NCI-H2029 (cell line): Measurements from ENCODE around the gene GNAS-AS1.

ENCODE experiments used
- DNase-seq: peaks from one replicate; lab custom pipeline; 2025; lab: John Stamatoyannopoulos, UW

GNAS-AS1 gene

DNA sequence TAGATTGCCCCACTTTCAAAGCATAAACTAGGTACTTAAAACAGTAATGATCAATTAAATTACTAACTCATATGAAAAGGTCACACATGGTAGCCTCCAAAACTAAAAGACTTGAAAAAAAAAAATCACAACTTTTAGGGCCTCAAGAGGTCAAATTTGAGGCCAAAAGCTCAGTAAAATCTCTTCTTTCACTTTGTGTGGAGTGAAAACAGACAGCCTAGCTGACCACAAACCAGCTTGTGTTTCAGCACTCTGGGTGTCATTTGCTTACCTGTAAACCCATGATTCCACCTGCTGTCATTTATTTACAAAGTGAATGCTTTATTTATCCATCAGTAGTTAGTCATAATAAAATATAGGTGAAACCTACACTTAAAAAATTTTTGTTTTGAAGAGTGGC, 35.8 kb upstream of the GNAS-AS1 start:
- DNase-seq = no peak

GRCh38 chr20:58884966-58885365, 34.3 kb upstream of the GNAS-AS1 start:
- DNase-seq = no peak

- no peak for DNase-seq
Measured at GRCh38 chr20:58883241-58883691, 32.6 kb upstream of the GNAS-AS1 start.

GRCh38 chr20:58882704-58883089, 32.0 kb upstream of the GNAS-AS1 start:
- no peak for DNase-seq

- DNase-seq = no peak
Measured at GRCh38 chr20:58880994-58881752, 30.5 kb upstream of the GNAS-AS1 start.

DNA sequence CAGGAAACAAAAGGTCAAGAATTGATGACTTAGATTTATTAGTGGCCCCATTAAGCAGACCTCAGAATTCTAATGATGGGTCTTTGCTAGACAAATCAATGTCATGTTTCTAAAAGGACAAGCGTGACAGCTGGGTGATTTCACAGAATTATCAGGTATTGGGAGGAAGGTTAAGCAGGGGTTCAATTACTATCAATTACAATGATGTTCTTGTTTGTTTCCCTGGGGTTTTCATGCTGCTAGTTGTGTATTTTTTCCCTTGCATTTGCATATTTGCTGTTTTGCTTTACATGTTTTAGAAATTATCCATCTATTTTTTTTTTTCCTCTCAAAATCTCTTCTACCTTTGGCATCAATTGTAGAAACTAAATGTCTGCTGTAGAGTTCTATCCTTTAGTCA, 29.7 kb upstream of the GNAS-AS1 start:
- no peak for DNase-seq

- DNase-seq = no peak
Measured at GRCh38 chr20:58878399-58878798, 27.7 kb upstream of the GNAS-AS1 start.

DNA sequence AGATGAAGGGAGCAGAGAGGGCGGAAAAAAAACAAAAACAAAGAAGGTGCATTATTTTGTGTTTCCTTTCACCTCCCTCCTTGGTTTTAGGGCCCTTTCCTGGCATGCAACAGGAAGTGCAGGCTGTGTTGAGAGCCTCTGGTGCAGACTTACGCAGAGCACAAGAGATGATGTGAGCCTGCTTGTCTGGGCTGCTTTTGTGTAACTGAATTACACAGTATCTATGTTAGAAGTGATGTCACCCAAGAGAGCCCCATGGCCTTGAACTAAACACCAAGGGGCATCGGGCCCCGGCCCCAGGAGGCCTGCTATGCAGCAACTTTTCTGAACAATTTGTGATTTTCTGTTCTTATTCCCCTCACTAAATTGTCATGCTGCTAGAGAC, 27.3 kb upstream of the GNAS-AS1 start:
- DNase-seq = no peak

- no peak for DNase-seq
Measured at GRCh38 chr20:58877050-58877975, 26.6 kb upstream of the GNAS-AS1 start.

DNA sequence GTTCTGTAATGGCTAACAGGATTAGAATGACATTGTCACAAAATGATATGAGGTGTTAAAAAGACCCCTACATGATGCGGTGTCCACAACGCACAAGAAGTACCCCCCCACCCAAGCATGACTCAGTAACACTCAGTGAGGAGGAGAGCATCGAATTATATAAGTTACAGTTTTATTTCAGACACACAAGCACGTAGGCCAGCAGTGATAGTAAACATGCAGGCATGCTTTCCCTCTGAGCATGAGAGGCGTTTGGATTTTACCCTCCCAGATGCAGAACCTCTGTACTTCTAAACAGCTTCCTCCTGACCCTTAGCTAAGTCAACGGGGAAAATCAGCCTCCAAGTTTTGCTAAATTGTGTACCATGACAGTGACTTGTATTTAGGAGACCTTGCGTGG, 25.7 kb upstream of the GNAS-AS1 start:
- DNase-seq = no peak

GRCh38 chr20:58875541-58876134, 24.9 kb upstream of the GNAS-AS1 start:
- DNase-seq = no peak

- no peak for DNase-seq
Measured at GRCh38 chr20:58875111-58875510, 24.4 kb upstream of the GNAS-AS1 start.

- no peak for DNase-seq
Measured at GRCh38 chr20:58874469-58874868, 23.8 kb upstream of the GNAS-AS1 start.

- DNase-seq = no peak
Measured at GRCh38 chr20:58871533-58872102, 20.9 kb upstream of the GNAS-AS1 start.

GRCh38 chr20:58870293-58871014, 19.8 kb upstream of the GNAS-AS1 start:
- DNase-seq = peak; percentile 44

DNA sequence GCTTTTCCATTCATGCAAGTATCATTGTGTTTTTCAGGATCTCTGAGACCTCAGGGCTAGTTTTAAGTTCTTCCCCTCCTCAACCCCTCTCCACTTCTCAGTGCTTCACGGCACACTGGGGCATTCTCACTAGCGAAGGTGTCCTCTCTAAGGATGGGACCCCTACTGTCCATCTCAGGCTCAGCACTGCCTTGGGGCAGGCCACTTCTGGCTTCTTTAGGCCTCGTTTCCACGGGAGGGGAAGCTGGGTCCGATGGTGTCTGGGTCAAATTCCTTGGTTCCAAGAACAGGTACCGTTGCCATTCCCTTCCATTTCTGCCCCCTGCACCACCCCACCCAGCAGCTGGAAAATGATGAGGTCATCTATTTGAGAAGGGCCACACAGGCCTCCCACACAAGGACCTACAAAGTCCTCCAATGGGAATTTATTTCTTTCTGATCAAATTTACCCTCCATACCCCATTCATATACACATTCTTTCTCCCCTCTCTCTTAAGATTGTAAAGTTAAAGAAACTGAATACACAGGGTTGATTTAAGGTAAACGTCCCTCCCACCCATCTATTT, 19.0 kb upstream of the GNAS-AS1 start:
- no peak for DNase-seq

GRCh38 chr20:58868795-58869194, 18.1 kb upstream of the GNAS-AS1 start:
- DNase-seq = no peak

DNA sequence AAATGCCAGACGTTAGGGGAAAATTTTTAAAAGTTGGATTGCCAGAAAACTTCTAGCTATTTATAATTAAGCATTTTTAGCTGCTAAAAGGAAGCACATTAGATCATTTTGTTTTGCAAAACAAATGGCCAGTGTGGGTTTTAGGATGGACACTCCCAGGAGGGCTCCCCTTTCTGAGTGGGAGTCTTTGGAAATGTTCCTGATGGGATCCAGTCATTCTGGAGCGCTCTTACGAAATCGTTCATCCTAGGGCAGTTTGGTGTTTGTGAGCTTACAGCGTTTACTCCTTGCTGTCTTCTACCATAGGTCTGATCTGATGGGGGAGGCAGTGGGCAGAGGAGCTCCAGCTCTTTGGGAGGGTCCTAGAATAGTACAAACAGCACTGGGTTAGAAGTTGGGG, 16.5 kb upstream of the GNAS-AS1 start:
- DNase-seq = no peak

DNA sequence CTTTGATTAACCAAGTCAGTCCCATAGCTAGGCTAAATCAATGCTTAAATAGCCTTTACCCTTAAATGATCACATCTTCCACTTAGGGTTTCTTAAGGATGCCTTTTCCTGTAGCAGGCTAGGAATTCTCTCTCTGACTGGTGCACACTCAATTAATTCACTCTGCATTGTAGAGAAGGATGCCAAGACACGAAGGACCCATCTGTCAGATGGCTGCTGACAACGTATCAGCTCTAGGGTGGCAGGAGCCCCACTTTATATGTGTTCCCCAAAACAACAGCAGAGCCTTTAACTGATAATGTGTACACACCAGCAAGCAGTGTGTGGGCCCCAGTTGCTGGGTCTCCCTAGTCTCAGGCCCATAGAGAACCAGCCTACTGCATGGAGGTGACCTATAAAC, 15.1 kb upstream of the GNAS-AS1 start:
- no peak for DNase-seq

DNA sequence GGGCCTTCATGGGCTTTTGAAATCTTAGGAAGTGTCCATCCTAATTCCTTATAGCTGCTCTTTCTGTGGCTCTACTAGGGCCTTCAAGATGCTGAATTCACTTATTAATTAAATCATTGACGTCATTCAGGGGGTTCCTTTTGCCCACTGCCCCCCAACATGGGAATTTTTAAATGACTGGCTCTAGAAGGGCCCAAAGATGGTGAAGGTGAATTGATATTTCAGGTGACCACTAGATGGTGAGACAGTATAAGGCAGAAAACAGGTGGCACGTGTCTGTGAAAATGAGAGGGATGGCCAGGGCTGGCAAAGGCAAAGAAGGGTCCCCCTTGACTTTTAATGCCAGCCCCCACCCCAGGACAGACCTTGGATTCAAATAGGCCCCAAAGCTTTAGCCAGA, 13.6 kb upstream of the GNAS-AS1 start:
- DNase-seq = no peak

GRCh38 chr20:58863044-58863790, 12.5 kb upstream of the GNAS-AS1 start:
- DNase-seq = no peak
